Measurements from ENCODE around the gene HOXA3. TPM values are rescaled to one million over a fixed set of nuclear protein-coding genes. Genes with fewer than 3 reads are reported as not detected.

The HOXA3 gene
- total RNA-seq, 1 experiment from 2014 or later, result 30.2 TPM

DNA sequence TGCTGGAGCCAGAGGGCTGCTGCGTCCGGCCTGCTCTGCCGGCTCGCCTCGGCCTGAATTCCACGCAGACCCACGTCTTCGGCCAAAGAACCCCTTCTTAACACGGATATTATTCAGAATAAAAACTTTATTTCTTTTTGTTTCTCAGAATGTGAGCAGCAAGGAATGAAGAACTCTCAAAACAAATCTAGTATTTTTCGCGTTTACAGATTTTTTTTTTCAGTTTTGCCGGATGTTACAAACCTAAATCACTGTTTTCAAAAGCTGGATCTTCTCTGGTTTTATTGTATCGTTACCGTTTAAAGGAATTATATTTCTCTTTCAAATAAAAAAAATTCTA lies 45.5 kb downstream of the HOXA3 start:
- TF ChIP-seq, protein P1, sequence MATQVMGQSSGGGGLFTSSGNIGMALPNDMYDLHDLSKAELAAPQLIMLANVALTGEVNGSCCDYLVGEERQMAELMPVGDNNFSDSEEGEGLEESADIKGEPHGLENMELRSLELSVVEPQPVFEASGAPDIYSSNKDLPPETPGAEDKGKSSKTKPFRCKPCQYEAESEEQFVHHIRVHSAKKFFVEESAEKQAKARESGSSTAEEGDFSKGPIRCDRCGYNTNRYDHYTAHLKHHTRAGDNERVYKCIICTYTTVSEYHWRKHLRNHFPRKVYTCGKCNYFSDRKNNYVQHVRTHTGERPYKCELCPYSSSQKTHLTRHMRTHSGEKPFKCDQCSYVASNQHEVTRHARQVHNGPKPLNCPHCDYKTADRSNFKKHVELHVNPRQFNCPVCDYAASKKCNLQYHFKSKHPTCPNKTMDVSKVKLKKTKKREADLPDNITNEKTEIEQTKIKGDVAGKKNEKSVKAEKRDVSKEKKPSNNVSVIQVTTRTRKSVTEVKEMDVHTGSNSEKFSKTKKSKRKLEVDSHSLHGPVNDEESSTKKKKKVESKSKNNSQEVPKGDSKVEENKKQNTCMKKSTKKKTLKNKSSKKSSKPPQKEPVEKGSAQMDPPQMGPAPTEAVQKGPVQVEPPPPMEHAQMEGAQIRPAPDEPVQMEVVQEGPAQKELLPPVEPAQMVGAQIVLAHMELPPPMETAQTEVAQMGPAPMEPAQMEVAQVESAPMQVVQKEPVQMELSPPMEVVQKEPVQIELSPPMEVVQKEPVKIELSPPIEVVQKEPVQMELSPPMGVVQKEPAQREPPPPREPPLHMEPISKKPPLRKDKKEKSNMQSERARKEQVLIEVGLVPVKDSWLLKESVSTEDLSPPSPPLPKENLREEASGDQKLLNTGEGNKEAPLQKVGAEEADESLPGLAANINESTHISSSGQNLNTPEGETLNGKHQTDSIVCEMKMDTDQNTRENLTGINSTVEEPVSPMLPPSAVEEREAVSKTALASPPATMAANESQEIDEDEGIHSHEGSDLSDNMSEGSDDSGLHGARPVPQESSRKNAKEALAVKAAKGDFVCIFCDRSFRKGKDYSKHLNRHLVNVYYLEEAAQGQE (IDR thresholded peaks at IDR 0.05; ENCODE audit: insufficient read depth in 1 of 2, low read depth in 2 of 2, low read length in 1 of 2), result no peak
- no peak for TF ChIP-seq TCF7L2 (IDR thresholded peaks at IDR 0.05; ENCODE audit: low read depth, low read length)
- Histone ChIP-seq H3K27me3 (ENCODE audit: control insufficient read depth, insufficient read depth, low read length) (no peaks in the 10 kb centered on the region), H3K9me3 (ENCODE audit: control insufficient read depth, insufficient read depth, low read depth, low read length) (no peaks in the 10 kb centered on the region), H3K4me1 (ENCODE audit: control insufficient read depth, insufficient read depth, low read length) (peaks cover 75% of the 10 kb centered on the region), H3K27ac (ENCODE audit: low read length) (peak overlapping the region; percentile 2), H3K36me3 (ENCODE audit: control insufficient read depth, insufficient read depth, low read length) (0 out of 2 replicates have a peak, but pooled peaks cover 2% of the 10 kb centered on the region), H3K4me3 (ENCODE audit: low read depth in 2 of 2, low read length in 2 of 2) (no peak overlapping the region)
- no TSS peak for BruUV-seq (replicated peaks)
- no peak for DNase-seq (ENCODE audit: low read depth, low spot score)
- POLR2A ChIA-PET, result no interaction called here
- intact Hi-C loops (cut with micrococcal nuclease; ENCODE audit: unreplicated experiment), result no loop called here
- CTCF ChIA-PET, result no interaction called here
- in situ Hi-C loops (cut with HindIII; ENCODE audit: low pct_unique_long_range_greater_than_20kb, low sequenced_read_pairs), result no loop called here
- no peak for ATAC-seq

DNA sequence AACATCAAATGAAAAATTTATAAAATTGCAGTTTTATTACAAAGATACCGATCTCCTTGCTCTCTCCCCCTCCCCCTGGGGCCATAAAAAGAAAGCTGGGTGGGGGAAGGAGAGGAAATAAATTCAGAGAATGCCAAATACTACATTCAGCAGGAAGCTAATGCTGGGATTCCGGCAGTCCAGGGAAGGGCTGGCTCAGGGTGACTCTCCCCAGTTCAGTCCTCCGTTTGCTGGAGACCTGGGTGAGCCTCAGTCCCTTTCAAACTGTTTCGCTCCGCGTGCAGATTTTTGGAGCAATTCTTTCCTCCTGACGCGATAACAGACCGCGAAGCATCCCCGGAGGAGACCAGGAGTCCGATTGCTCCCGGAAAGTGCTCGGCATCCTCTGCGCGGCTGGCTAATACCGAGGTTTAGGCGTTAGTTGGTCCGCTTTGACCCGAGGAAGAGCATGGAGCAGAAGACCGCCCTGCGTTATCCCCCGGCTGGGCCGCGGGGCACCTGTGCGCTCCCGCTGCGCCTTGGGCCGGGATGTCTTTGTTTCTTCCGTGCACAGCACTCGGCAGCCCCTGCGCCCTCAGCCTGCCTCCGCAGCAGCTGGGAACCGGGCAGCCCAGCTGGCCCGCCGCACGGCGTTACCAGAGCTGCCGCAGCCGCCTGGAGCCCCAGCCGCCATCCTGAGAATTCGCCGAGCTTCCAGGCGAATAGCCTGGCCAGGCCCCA lies 46.0 kb downstream of the HOXA3 start:
- BruUV-seq (replicated peaks), result no TSS peak
- 0 out of 2 replicates have a peak, but pooled peaks have one; percentile 16 for TF ChIP-seq POLR2AphosphoS5 (IDR thresholded peaks at IDR 0.05; ENCODE audit: low read depth, low read length)
- TF ChIP-seq, protein P1 (IDR thresholded peaks at IDR 0.05; ENCODE audit: insufficient read depth in 1 of 2, low read depth in 2 of 2, low read length in 1 of 2), result no peak
- H3K4me3 ChIP-seq (ENCODE audit: low read depth in 2 of 2, low read length in 2 of 2), result no peak overlapping the region
- ATAC-seq, result no peak
- in situ Hi-C loops (cut with HindIII; ENCODE audit: low pct_unique_long_range_greater_than_20kb, low sequenced_read_pairs), result no loop called here
- DNase-seq (ENCODE audit: low read depth, low spot score), result no peak
- ChIA-PET POLR2A (no interaction called here), CTCF (no interaction called here)
- H3K9me3 ChIP-seq (ENCODE audit: control insufficient read depth, insufficient read depth, low read depth, low read length), result no peaks in the 10 kb centered on the region
- H3K4me1 ChIP-seq (ENCODE audit: control insufficient read depth, insufficient read depth, low read length), result peaks cover 74% of the 10 kb centered on the region
- H3K27me3 ChIP-seq (ENCODE audit: control insufficient read depth, insufficient read depth, low read length), result no peaks in the 10 kb centered on the region
- H3K36me3 ChIP-seq (ENCODE audit: control insufficient read depth, insufficient read depth, low read length), result 0 out of 2 replicates have a peak, but pooled peaks cover 2% of the 10 kb centered on the region
- intact Hi-C loops (cut with micrococcal nuclease; ENCODE audit: unreplicated experiment), result no loop called here
- peak overlapping the region; percentile 85 for H3K27ac ChIP-seq (ENCODE audit: low read length)
